OCI-LY3 (cell line): ENCODE data around the gene ST6GALNAC6.

ENCODE experiments used
- H2AFZ ChIP-seq: fragments of 200-600, 300-600 bp; shearing (Covaris generic); 2 replicates; pipeline ENCODE4 v1.6.0; 2014; ENCODE audit warnings: antibody characterized with exemption, low read depth, low read length
- H3K27ac ChIP-seq: fragments of 200-600, 300-600 bp; sonication (generic); 2 replicates; pipeline ENCODE4 v1.5.1; 2014; ENCODE audit warnings: mild to moderate bottlenecking, low read length, moderate library complexity, mixed read lengths
- H3K27me3 ChIP-seq: fragments of 200-600, 300-600 bp; sonication (generic); 2 replicates; pipeline ENCODE4 v1.6.1; 2014; ENCODE audit warnings: low read depth, low read length, mixed read lengths
- H3K36me3 ChIP-seq: fragments of 200-600, 300-600 bp; sonication (generic); replicated peaks from 2 replicates; pipeline ENCODE3; 2014; ENCODE audit warnings: low read depth, low read length, mixed read lengths
- H3K4me1 ChIP-seq: fragments of 300-600, 200-600 bp; sonication (generic); 2 replicates; pipeline ENCODE4 v1.6.1; 2014; ENCODE audit warnings: low read length, mixed read lengths
- H3K4me2 ChIP-seq: fragments of 200-600, 300-600 bp; sonication (generic); 2 replicates; pipeline ENCODE4 v1.6.1; 2014; ENCODE audit warnings: low read length, mixed read lengths
- H3K4me3 ChIP-seq: fragments of 300-600, 200-600 bp; sonication (generic); 2 replicates; pipeline ENCODE4 v1.5.1; 2014; ENCODE audit warnings: antibody characterized with exemption, mild to moderate bottlenecking, low read length, moderate library complexity
- H3K79me2 ChIP-seq: fragments of 300-600, 200-600 bp; shearing (Covaris generic); 2 replicates; pipeline ENCODE4 v1.6.1; 2014; ENCODE audit warnings: mild to moderate bottlenecking, low read length, mixed read lengths
- H3K9ac ChIP-seq: fragments of 300-600, 200-600 bp; shearing (Covaris generic); 2 replicates; pipeline ENCODE4 v1.6.0; 2014; ENCODE audit warnings: mild to moderate bottlenecking, low read length, moderate library complexity
- H3K9me3 ChIP-seq: fragments of 200-600, 300-600 bp; shearing (Covaris generic); 2 replicates; pipeline ENCODE4 v1.6.1; 2014; ENCODE audit warnings: low read length, mixed read lengths; ENCODE audit not compliant: insufficient read depth
- H4K20me1 ChIP-seq: fragments of 200-600, 300-600 bp; sonication (generic); 2 replicates; pipeline ENCODE4 v1.6.1; 2016; ENCODE audit warnings: low read length, mixed read lengths; ENCODE audit not compliant: insufficient read depth
- CTCF ChIP-seq: fragments of 200-600, 300-600 bp; sonication (generic); IDR thresholded peaks from 2 replicates; pipeline ENCODE4 v1.5.1; 2014; ENCODE audit warnings: antibody characterized with exemption, low read length, low read depth
- EZH2phosphoT487 ChIP-seq: fragments of 200-600 bp; shearing (Covaris generic); IDR thresholded peaks from 2 replicates; pipeline ENCODE4 v1.6.1; 2018; ENCODE audit warnings: antibody characterized with exemption, mixed run types, low read depth

Gene ST6GALNAC6

GRCh38 chr9:127943011-127943662 is 43.7 kb upstream of the ST6GALNAC6 start:
- H3K4me3 ChIP-seq, result peak overlapping the region; percentile 54
- H3K36me3 ChIP-seq, result peaks cover 10% of the 10 kb centered on the region
- H3K4me1 ChIP-seq, result peaks cover 21% of the 10 kb centered on the region

GRCh38 chr9:127942216-127943010 is 43.0 kb upstream of the ST6GALNAC6 start:
- Histone ChIP-seq H3K4me3 (no peak overlapping the region), H3K4me1 (peaks cover 22% of the 10 kb centered on the region), H3K79me2 (peaks cover under 1% of the 10 kb centered on the region; the same call in 1 of the 2 replicates), H4K20me1 (no peaks in the 10 kb centered on the region), H3K4me2 (no peak overlapping the region), H3K9ac (no peak overlapping the region), H3K9me3 (no peaks in the 10 kb centered on the region), H2AFZ (no peak overlapping the region), H3K27ac (no peak overlapping the region), H3K36me3 (peaks cover 10% of the 10 kb centered on the region), H3K27me3 (no peaks in the 10 kb centered on the region)
- peak; percentile 91 for TF ChIP-seq CTCF
- no peak for TF ChIP-seq EZH2phosphoT487

More at GRCh38 chr9:127943011-127943662, 43.7 kb upstream of the ST6GALNAC6 start:
- H4K20me1 ChIP-seq, result no peaks in the 10 kb centered on the region
- H3K27me3 ChIP-seq, result no peaks in the 10 kb centered on the region
- H3K4me2 ChIP-seq, result peak overlapping the region; percentile 72
- no peak overlapping the region for H2AFZ ChIP-seq
- peak overlapping the region; percentile 61 for H3K27ac ChIP-seq
- H3K9ac ChIP-seq, result peak overlapping the region; percentile 45; the same call in 1 of the 2 replicates
- TF ChIP-seq EZH2phosphoT487 (no peak), CTCF (no peak; the same call in 1 of the 2 replicates)
- no peaks in the 10 kb centered on the region for H3K9me3 ChIP-seq
- no peaks in the 10 kb centered on the region for H3K79me2 ChIP-seq

GRCh38 chr9:127941961-127942215 is 42.5 kb upstream of the ST6GALNAC6 start:
- Histone ChIP-seq H3K27me3 (no peaks in the 10 kb centered on the region), H3K9ac (no peak overlapping the region), H3K9me3 (no peaks in the 10 kb centered on the region), H3K4me3 (no peak overlapping the region), H3K4me2 (no peak overlapping the region), H4K20me1 (no peaks in the 10 kb centered on the region), H3K27ac (no peak overlapping the region), H3K79me2 (peaks cover 6% of the 10 kb centered on the region), H2AFZ (no peak overlapping the region), H3K4me1 (peaks cover 23% of the 10 kb centered on the region), H3K36me3 (peaks cover 10% of the 10 kb centered on the region)
- TF ChIP-seq EZH2phosphoT487 (no peak), CTCF (no peak)

GRCh38 chr9:127941062-127941960 is 41.9 kb upstream of the ST6GALNAC6 start:
- Histone ChIP-seq H3K27me3 (no peaks in the 10 kb centered on the region), H3K9ac (no peak overlapping the region), H3K4me3 (no peak overlapping the region), H2AFZ (no peak overlapping the region), H3K27ac (no peak overlapping the region), H3K36me3 (peaks cover 10% of the 10 kb centered on the region), H3K79me2 (peaks cover 12% of the 10 kb centered on the region), H3K4me2 (no peak overlapping the region), H3K4me1 (peaks cover 29% of the 10 kb centered on the region), H4K20me1 (no peaks in the 10 kb centered on the region; the same call in 1 of the 2 replicates), H3K9me3 (no peaks in the 10 kb centered on the region)
- TF ChIP-seq CTCF, result no peak
- TF ChIP-seq EZH2phosphoT487, result no peak
